Measurements from ENCODE around the gene TBCD.

DNA sequence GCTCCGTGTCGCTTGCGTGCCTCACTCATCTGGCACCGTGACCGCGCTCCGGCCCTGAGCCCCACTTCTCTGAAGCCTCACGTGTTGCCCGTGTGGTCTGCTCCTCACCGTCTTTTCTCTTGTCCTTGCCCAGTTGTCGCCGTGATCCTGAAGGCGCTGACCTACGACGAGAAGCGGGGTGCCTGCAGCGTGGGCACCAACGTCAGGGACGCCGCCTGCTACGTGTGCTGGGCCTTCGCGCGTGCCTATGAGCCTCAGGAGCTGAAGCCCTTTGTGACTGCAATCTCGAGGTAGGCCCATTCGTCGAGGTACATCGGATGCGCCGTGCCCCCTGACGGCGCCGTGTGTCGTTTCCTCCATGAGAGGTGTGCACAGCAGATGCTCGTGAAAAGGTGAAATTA, 118.2 kb downstream of the TBCD start:
- TF ChIP-seq, protein P1, sequence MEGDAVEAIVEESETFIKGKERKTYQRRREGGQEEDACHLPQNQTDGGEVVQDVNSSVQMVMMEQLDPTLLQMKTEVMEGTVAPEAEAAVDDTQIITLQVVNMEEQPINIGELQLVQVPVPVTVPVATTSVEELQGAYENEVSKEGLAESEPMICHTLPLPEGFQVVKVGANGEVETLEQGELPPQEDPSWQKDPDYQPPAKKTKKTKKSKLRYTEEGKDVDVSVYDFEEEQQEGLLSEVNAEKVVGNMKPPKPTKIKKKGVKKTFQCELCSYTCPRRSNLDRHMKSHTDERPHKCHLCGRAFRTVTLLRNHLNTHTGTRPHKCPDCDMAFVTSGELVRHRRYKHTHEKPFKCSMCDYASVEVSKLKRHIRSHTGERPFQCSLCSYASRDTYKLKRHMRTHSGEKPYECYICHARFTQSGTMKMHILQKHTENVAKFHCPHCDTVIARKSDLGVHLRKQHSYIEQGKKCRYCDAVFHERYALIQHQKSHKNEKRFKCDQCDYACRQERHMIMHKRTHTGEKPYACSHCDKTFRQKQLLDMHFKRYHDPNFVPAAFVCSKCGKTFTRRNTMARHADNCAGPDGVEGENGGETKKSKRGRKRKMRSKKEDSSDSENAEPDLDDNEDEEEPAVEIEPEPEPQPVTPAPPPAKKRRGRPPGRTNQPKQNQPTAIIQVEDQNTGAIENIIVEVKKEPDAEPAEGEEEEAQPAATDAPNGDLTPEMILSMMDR (conservative IDR thresholded peaks at IDR 0.05): no peak
- no peak for TF ChIP-seq ZFX (IDR thresholded peaks at IDR 0.05)

Measured in C4-2B (cell line).